Measurements from ENCODE around the gene CFTR.

DNA sequence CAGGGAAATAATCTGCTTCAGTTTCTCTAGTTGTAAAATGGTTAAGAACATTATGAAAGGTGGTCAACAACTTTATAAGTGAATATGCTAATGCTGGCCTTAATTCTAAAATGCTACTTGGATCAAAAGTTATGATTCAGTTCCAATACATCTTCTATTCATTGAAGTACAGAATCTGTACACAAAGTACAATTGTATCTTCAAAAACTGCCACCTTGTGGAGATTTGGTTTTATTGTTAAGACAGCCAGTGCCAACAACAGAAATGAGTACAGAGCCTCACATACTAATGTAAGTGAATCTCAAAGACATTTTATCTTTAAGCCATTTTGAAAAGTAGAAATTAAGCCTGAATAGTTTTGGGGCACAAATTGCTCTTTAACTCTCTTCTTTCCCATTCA is 194.0 kb downstream of the CFTR start:
- TF ChIP-seq, protein P1, sequence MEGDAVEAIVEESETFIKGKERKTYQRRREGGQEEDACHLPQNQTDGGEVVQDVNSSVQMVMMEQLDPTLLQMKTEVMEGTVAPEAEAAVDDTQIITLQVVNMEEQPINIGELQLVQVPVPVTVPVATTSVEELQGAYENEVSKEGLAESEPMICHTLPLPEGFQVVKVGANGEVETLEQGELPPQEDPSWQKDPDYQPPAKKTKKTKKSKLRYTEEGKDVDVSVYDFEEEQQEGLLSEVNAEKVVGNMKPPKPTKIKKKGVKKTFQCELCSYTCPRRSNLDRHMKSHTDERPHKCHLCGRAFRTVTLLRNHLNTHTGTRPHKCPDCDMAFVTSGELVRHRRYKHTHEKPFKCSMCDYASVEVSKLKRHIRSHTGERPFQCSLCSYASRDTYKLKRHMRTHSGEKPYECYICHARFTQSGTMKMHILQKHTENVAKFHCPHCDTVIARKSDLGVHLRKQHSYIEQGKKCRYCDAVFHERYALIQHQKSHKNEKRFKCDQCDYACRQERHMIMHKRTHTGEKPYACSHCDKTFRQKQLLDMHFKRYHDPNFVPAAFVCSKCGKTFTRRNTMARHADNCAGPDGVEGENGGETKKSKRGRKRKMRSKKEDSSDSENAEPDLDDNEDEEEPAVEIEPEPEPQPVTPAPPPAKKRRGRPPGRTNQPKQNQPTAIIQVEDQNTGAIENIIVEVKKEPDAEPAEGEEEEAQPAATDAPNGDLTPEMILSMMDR (IDR thresholded peaks at IDR 0.05), result peak in 5 of 7 experiments; percentile 30 to 56 (median 39)
- no peak for TF ChIP-seq POLR2A (IDR thresholded peaks at IDR 0.05)

All from body of pancreas (tissue), 4 donors.